AG10803 (cell line): Measurements from ENCODE around the gene ASRGL1.

Source experiments
- DNase-seq: peaks from one replicate; pipeline ENCODE4 v3.0.0; 2010; ENCODE audit warnings: low read depth
- H3K4me3 ChIP-seq: 2 replicates; pipeline ENCODE4 v1.5.1; 2011; ENCODE audit warnings: mild to moderate bottlenecking, low read length, control low read depth
- TF ChIP-seq, protein P1 (sequence below): conservative IDR thresholded peaks from 2 replicates; pipeline ENCODE4 v1.5.1; 2011; ENCODE audit warnings: mild to moderate bottlenecking, low read length, control low read depth, inconsistent platforms

Gene ASRGL1

DNA sequence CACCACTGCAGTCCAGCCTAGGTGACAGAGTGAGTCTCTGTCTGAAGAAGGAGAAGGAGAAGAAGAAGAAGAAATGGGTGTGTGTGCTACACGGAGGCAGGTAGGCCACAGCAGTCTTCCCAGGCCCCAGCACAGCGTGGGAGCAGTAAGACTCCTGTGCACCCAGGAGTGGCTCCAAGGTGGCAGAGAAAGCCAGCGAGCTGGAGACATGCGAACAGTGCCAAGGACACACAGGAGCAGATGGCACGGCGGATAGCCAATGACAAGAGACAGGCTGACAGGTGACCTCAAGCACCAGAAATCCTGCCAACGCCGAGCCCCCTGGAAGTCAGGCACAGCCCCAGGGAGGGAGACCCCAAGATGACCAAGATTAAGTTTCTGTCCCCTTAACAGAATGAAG lies 72.6 kb downstream of the ASRGL1 start:
- no peak overlapping the region for H3K4me3 ChIP-seq
- TF ChIP-seq, protein P1, sequence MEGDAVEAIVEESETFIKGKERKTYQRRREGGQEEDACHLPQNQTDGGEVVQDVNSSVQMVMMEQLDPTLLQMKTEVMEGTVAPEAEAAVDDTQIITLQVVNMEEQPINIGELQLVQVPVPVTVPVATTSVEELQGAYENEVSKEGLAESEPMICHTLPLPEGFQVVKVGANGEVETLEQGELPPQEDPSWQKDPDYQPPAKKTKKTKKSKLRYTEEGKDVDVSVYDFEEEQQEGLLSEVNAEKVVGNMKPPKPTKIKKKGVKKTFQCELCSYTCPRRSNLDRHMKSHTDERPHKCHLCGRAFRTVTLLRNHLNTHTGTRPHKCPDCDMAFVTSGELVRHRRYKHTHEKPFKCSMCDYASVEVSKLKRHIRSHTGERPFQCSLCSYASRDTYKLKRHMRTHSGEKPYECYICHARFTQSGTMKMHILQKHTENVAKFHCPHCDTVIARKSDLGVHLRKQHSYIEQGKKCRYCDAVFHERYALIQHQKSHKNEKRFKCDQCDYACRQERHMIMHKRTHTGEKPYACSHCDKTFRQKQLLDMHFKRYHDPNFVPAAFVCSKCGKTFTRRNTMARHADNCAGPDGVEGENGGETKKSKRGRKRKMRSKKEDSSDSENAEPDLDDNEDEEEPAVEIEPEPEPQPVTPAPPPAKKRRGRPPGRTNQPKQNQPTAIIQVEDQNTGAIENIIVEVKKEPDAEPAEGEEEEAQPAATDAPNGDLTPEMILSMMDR, result no peak
- no peak for DNase-seq

DNA sequence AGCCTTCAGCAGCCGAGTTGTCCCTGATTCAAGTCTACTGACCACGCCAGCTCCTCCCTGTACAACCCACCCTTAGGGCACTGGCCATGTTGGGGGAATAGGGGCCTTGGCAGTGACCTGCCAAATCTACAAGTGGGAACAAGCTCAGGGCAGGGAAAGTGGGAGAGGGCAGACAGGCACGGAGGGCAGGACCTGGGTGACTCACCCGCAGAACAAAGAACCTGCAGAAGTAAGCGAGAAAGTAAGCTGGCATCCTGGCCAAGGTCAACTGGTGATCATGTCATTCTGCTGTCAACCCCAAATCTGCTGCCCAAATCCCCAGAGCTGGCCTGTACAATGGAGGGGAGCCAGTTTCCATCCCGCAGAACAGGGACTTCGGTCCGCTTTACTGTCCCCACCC lies 73.7 kb downstream of the ASRGL1 start:
- no peak for DNase-seq
- no peak overlapping the region for H3K4me3 ChIP-seq
- TF ChIP-seq, protein P1, result no peak

DNA sequence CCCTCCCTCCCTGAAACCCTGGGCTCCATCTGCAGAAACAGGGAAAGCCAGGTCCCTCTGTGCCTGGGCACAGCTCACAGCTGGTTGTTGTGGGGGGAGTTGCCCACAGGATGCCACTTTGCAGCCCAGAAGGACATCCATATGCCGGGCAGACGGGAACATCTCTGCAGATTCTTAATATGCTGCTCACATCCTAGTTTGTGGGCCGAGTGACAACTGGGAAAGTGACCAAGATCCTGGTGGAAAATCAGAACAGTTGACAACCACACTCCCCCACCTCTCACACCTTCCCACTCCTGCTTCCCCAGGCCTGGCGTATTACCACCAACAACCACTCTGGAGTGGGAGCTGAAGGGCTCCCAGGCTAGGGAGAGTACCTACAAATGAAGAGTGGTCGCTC lies 74.3 kb downstream of the ASRGL1 start:
- no peak overlapping the region for H3K4me3 ChIP-seq
- TF ChIP-seq, protein P1, result no peak
- DNase-seq, result no peak

DNA sequence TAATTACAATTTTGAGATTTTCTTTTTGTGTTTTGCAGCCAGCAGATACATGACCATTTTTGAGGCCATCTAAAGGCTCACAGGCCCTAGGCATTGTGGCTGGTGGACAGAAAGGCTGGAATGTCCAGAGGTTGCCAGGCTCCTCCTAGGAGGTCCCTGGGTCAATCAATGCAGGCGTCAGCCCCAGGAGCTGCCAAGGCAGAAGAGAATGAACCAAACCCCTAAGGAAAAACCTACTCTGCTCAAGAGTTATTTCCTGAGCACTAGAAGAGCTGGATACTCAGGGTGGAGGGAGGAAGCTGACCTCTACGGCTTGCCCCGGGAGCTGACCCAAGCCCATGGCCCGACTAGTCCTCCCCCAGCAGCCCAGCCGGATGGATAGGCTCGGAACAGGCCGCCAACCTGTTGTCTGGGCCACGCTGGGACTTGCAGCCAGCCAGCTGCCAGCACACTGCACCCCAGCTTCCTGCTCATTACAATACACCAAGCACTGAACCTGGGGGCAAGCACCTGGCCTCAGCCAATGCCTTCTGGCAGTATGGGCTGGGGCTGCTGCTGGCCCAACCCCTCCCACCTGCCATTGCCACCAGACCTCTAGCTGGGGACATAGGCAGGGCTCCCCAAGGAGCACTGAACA lies 75.9 kb downstream of the ASRGL1 start:
- DNase-seq, result no peak

DNA sequence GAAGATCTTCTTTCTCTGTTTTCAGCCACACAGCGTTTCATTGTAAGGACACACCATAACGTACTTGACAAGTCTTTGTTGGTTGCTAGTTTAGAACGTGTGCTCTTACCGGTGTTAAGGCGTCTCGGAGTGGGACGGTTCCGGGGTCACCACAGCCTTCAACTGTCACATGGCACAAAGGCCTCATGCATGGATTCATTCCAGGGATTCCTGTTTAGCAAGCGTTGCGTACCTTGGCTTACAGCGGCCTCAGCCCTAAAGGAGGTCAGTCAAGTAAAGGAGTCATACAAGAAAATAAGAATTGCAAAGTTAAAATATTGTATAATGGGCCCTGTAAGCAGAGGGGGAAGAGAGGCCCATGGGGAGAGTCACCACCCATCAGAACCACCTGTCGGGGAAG lies 79.3 kb downstream of the ASRGL1 start:
- no peak overlapping the region for H3K4me3 ChIP-seq
- DNase-seq, result no peak
- TF ChIP-seq, protein P1, result no peak

More for the DNA sequence above, 75.9 kb downstream of the ASRGL1 start:
- TF ChIP-seq, protein P1, result no peak
- no peak overlapping the region for H3K4me3 ChIP-seq

DNA sequence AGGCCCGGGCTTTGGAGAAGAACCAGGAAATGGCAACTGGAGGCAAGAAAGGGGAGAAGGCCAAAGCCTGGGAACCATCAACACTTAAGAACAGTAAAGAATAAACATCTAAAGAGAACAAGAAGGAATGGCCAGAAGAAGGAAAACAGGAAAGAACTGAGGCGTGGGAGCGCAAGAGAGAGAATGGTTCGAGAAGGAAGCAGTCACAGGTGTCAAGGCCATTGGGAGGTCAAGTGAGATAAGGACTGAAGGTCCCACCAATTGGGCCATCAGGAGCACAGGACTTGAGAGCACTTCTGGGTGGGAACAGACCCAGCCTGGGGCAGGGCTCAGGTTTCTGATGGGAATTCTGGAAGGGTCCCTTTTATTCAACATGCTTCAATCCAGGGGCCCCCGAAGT lies 80.9 kb downstream of the ASRGL1 start:
- TF ChIP-seq, protein P1, result no peak
- no peak overlapping the region for H3K4me3 ChIP-seq
- no peak for DNase-seq

DNA sequence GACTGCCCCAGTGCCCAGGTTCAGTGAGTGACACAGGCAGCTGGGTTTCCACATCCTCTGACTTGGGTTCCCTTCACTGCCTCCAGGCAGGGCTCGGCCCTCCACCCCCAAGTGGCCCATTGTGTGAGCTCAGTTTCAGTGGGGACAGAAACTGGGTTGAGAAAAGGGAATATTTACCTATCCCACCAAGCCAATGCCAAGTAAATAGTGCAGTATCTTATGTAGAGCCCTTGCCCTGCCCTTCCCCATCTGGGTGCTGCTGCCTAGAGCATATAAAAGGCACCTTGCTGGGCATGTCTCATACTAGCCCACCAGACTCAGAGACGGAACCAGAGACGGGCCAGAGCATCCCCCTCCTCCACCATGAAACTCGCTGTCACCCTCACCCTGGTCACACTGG lies 81.5 kb downstream of the ASRGL1 start, which contains the start of gene SCGB1A1:
SCGB1A1 (plus strand) TSS at position 301 of the 400 bp plus-strand sequence; CDS start at position 364, 63 bp downstream.
- DNase-seq, result no peak
- TF ChIP-seq, protein P1, result no peak
- H3K4me3 ChIP-seq, result no peak within 1 kb of the TSS
